Activated CD4-positive, CD25-positive, alpha-beta regulatory T cell treated with anti-CD3 and anti-CD28 coated beads, Interleukin-2, amount 50 U/mL, for 72 hours (primary cell): ENCODE data around the gene ZNF557.
"Not testable (repeated sequence)": the region's sequence is repeated elsewhere in the genome, so short reads cannot be mapped to it uniquely, and the experiment has no call there.

Source experiments
- DNase-seq: peaks from one replicate; pipeline ENCODE4 v3.0.0; 2021

ZNF557 gene

GRCh38 chr19:7069042-7069903, at the start of gene ZNF557:
ZNF557 (plus strand) TSS chr19:7069703; CDS start chr19:7075075, 5,372 bp downstream.
- DNase-seq = peak; percentile 98

- DNase-seq = not testable (repeated sequence)
Observed at GRCh38 chr19:7021331-7021730, 48.2 kb upstream of the ZNF557 start, which contains the start of gene MBD3L2B. MBD3L2B (minus strand) TSS chr19:7021431; CDS start chr19:7021397, 34 bp downstream.

GRCh38 chr19:7028790-7029189, 40.7 kb upstream of the ZNF557 start:
- not testable (repeated sequence) for DNase-seq

GRCh38 chr19:7030278-7030677, 39.2 kb upstream of the ZNF557 start, which contains the start of gene MBD3L5:
MBD3L5 (plus strand) TSS chr19:7030578; CDS start chr19:7030612, 34 bp downstream.
- DNase-seq = not testable (repeated sequence)

GRCh38 chr19:7040079-7040478, 29.4 kb upstream of the ZNF557 start, which contains the start of gene MBD3L4:
MBD3L4 (minus strand) TSS chr19:7040179; CDS start chr19:7040144, 35 bp downstream.
- not testable (repeated sequence) for DNase-seq

GRCh38 chr19:7041563-7041962, 27.9 kb upstream of the ZNF557 start:
- not testable (repeated sequence) for DNase-seq

- not testable (repeated sequence) for DNase-seq
Observed at GRCh38 chr19:7049021-7049420, 20.5 kb upstream of the ZNF557 start, which contains the start of gene MBD3L2. MBD3L2 (plus strand) TSS chr19:7049321; CDS start chr19:7049374, 53 bp downstream.

GRCh38 chr19:7051421-7051820, 18.1 kb upstream of the ZNF557 start:
- DNase-seq = not testable (repeated sequence)

- DNase-seq = not testable (repeated sequence)
Observed at GRCh38 chr19:7052896-7053295, 16.6 kb upstream of the ZNF557 start.

- not testable (repeated sequence) for DNase-seq
Observed at GRCh38 chr19:7054635-7055368, 14.7 kb upstream of the ZNF557 start.

GRCh38 chr19:7055679-7056078, 13.8 kb upstream of the ZNF557 start:
- DNase-seq = not testable (repeated sequence)

GRCh38 chr19:7056371-7056770, 13.1 kb upstream of the ZNF557 start:
- DNase-seq = not testable (repeated sequence)

- DNase-seq = not testable (repeated sequence)
Observed at GRCh38 chr19:7058576-7058975, 10.9 kb upstream of the ZNF557 start, which contains the start of gene MBD3L3. MBD3L3 (minus strand) TSS chr19:7058676; CDS start chr19:7058605, 71 bp downstream.

GRCh38 chr19:7059977-7060376, 9.5 kb upstream of the ZNF557 start:
- not testable (repeated sequence) for DNase-seq

GRCh38 chr19:7063339-7063738, 6.2 kb upstream of the ZNF557 start:
- DNase-seq = no peak

GRCh38 chr19:7063764-7064418, 5.6 kb upstream of the ZNF557 start:
- DNase-seq = no peak

GRCh38 chr19:7067122-7067521, 2.4 kb upstream of the ZNF557 start:
- not testable (repeated sequence) for DNase-seq

GRCh38 chr19:7067716-7068115, 1.8 kb upstream of the ZNF557 start:
- DNase-seq = no peak

- DNase-seq = no peak
Observed at GRCh38 chr19:7068599-7068998, 904 bp upstream of the ZNF557 start.

GRCh38 chr19:7069904-7070226, 362 bp downstream of the ZNF557 start:
- no peak for DNase-seq

GRCh38 chr19:7072541-7072940, 3.0 kb downstream of the ZNF557 start:
- no peak for DNase-seq

- no peak for DNase-seq
Observed at GRCh38 chr19:7074705-7075282, 5.3 kb downstream of the ZNF557 start.
